NT2/D1 (cell line): ENCODE data around the gene ENTREP1.
"Not testable (repeated sequence)": the region's sequence is repeated elsewhere in the genome, so short reads cannot be mapped to it uniquely, and the experiment has no call there.

Experiments used
- DNase-seq: peaks from one replicate; pipeline ENCODE4 v3.0.0-alpha.2; 2011; ENCODE audit warnings: low read depth, low spot score
- H3K27me3 ChIP-seq: 2 replicates; pipeline ENCODE4 v1.6.0; 2011; ENCODE audit warnings: mild to moderate bottlenecking; ENCODE audit not compliant: insufficient read length, insufficient read depth
- H3K36me3 ChIP-seq: 2 replicates; pipeline ENCODE4 v1.6.1; 2011; ENCODE audit warnings: mild to moderate bottlenecking, low read length, mixed read lengths; ENCODE audit not compliant: insufficient read depth, insufficient read length
- H3K4me1 ChIP-seq: 2 replicates; pipeline ENCODE4 v1.5.1; 2011; ENCODE audit not compliant: insufficient read depth, insufficient read length
- H3K4me3 ChIP-seq: 2 replicates; pipeline ENCODE4 v1.5.1; 2011; ENCODE audit warnings: low read depth; ENCODE audit not compliant: insufficient read length
- H3K9ac ChIP-seq: 2 replicates; pipeline ENCODE4 v1.6.0; 2011; ENCODE audit warnings: low read depth; ENCODE audit not compliant: insufficient read length
- H3K9me3 ChIP-seq: 2 replicates; pipeline ENCODE4 v1.5.1; 2011; ENCODE audit warnings: mild to moderate bottlenecking, low read length; ENCODE audit not compliant: insufficient read depth
- SUZ12 ChIP-seq: IDR thresholded peaks from 2 replicates; pipeline ENCODE4 v1.6.1; 2011; ENCODE audit not compliant: insufficient read length, insufficient read depth; ENCODE audit errors: extremely low read depth
- YY1 ChIP-seq: IDR thresholded peaks from 2 replicates; pipeline ENCODE4 v1.6.1; 2011; ENCODE audit not compliant: insufficient read length, insufficient read depth
- ZNF274 ChIP-seq: IDR thresholded peaks from 2 replicates; pipeline ENCODE4 v1.6.1; 2011; ENCODE audit warnings: mild to moderate bottlenecking, low read depth, low read length

The ENTREP1 gene

DNA sequence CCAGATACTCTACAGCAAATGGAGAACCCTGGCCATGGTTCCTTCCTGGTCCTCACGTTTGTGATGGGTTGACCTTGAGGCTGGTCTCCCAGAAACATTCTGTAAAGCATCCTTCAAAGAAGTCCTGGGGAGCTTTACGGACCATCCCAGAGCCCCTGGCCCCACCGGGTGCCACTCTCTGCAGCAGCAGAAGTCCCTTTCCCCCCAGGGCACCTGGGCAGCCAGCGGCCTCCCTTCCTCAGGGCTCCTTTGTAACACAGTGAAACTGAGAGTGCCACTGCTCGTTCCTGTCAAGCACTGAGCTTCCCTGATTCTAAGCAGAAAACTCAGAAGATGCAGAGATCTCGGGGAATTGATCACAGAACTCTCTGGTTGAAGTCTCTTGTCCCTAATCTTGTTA lies 104.3 kb downstream of the ENTREP1 start:
- Histone ChIP-seq H3K27me3 (no peaks in the 10 kb centered on the region), H3K4me3 (no peak overlapping the region), H3K9me3 (peaks cover 14% of the 10 kb centered on the region; the same call in 1 of the 2 replicates), H3K9ac (no peak overlapping the region), H3K4me1 (peaks cover 7% of the 10 kb centered on the region), H3K36me3 (no peaks in the 10 kb centered on the region)
- TF ChIP-seq YY1 (no peak), SUZ12 (no peak), ZNF274 (no peak)
- no peak for DNase-seq

DNA sequence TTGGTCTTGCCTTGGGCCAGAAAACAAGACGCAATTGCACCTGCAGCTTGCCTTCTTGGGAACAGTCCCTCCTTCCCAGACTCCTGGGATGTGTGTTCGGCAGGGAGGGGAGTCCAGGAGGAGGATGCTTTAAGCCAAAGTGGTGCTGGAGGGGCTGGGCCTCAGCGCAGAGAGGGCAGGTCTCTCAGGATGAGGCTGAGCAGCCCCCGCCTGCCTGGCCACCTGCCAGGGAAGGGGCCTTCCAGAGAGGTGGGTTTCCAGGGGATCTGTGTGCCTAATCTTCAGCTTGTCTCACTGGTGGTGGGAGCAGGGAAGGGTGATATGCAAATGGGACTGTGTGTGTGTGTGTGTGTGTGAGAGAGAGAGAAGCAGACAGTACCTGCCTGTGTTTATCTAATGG lies 105.2 kb downstream of the ENTREP1 start:
- Histone ChIP-seq H3K4me1 (peaks cover 4% of the 10 kb centered on the region), H3K27me3 (no peaks in the 10 kb centered on the region), H3K4me3 (no peak overlapping the region), H3K9me3 (peaks cover 14% of the 10 kb centered on the region; the same call in 1 of the 2 replicates), H3K36me3 (no peaks in the 10 kb centered on the region), H3K9ac (no peak overlapping the region)
- DNase-seq, result no peak
- no peak for TF ChIP-seq ZNF274
- no peak for TF ChIP-seq SUZ12
- no peak for TF ChIP-seq YY1

DNA sequence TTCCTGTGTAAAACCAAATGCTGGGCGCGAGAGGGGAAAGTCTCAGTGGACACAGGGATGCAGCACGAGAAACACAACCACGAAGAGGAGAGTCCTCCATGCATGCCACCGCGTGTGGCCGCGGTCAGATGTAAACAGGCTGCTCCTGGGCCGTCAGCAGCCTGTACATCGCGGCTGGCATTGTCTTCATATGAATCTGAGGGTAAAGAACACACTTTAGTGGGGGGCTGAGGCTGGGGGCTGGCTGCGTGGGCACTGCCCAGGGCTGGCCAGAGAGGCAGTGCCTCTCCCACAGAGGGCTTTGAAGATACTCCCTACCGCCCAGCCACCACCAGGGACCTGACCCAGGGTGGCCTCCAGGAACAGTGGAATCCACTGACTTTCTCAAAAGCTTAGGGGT lies 106.2 kb downstream of the ENTREP1 start:
- DNase-seq, result no peak
- Histone ChIP-seq H3K4me3 (no peak overlapping the region), H3K9me3 (peaks cover 7% of the 10 kb centered on the region; the same call in 1 of the 2 replicates), H3K27me3 (no peaks in the 10 kb centered on the region), H3K4me1 (peaks cover 2% of the 10 kb centered on the region), H3K36me3 (no peaks in the 10 kb centered on the region), H3K9ac (no peak overlapping the region)
- no peak for TF ChIP-seq SUZ12
- no peak for TF ChIP-seq YY1
- TF ChIP-seq ZNF274, result no peak

DNA sequence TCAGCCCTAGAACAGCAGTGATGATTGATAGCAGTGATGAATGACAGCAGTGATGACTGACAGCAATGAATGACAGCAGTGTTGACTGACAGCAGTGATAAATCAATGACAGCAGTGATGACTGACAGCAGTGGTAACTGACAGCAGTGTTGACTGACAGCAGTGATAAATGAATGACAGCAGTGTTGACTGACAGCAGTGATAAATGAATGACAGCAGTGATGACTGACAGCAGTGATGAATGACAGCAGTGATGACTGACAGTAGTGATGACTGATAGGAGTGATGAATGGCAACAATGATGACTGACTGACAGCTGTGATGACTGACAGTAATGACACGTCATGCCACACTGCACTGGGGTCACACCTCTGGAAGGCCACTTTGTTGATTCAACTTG lies 106.8 kb downstream of the ENTREP1 start:
- Histone ChIP-seq H3K36me3 (no peaks in the 10 kb centered on the region), H3K9me3 (peaks cover 7% of the 10 kb centered on the region; the same call in 1 of the 2 replicates), H3K4me1 (peaks cover 2% of the 10 kb centered on the region), H3K4me3 (no peak overlapping the region), H3K27me3 (no peaks in the 10 kb centered on the region), H3K9ac (no peak overlapping the region)
- DNase-seq, result no peak
- TF ChIP-seq ZNF274, result no peak
- TF ChIP-seq YY1, result no peak
- no peak for TF ChIP-seq SUZ12

DNA sequence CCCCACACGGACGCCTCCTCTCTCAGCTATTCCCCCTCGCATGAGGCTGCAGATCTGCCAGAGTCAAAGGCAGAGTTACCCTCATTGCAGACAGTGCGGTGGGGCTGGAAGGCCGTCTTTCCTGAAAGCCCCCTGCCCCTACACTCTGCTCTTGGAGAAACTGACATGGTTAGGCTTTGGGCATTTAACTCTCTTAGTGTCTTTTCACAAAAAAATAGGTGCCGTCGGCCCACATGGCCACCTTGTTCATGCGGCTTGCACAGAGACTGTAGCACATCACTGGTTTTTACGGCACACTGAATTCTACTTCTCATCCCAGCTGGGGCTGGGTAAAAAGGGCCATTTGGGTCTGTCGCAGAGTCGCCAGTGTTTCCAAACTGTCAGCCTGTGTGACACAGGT lies 107.6 kb downstream of the ENTREP1 start:
- no peaks in the 10 kb centered on the region for H3K27me3 ChIP-seq
- no peak overlapping the region for H3K4me3 ChIP-seq
- H3K9ac ChIP-seq, result no peak overlapping the region
- peaks cover 7% of the 10 kb centered on the region; the same call in 1 of the 2 replicates for H3K9me3 ChIP-seq
- no peaks in the 10 kb centered on the region for H3K36me3 ChIP-seq
- TF ChIP-seq SUZ12 (no peak), ZNF274 (no peak), YY1 (no peak)
- DNase-seq, result no peak
- H3K4me1 ChIP-seq, result peaks cover 2% of the 10 kb centered on the region

GRCh38 chr9:69433392-69433791 lies 108.4 kb downstream of the ENTREP1 start:
- H3K9ac ChIP-seq, result no peak overlapping the region
- peaks cover under 1% of the 10 kb centered on the region; the same call in 1 of the 2 replicates for H3K9me3 ChIP-seq
- H3K36me3 ChIP-seq, result no peaks in the 10 kb centered on the region
- H3K4me3 ChIP-seq, result no peak overlapping the region
- H3K27me3 ChIP-seq, result no peaks in the 10 kb centered on the region
- DNase-seq, result no peak
- H3K4me1 ChIP-seq, result peaks cover 2% of the 10 kb centered on the region
- TF ChIP-seq ZNF274, result no peak
- no peak for TF ChIP-seq YY1
- no peak for TF ChIP-seq SUZ12

DNA sequence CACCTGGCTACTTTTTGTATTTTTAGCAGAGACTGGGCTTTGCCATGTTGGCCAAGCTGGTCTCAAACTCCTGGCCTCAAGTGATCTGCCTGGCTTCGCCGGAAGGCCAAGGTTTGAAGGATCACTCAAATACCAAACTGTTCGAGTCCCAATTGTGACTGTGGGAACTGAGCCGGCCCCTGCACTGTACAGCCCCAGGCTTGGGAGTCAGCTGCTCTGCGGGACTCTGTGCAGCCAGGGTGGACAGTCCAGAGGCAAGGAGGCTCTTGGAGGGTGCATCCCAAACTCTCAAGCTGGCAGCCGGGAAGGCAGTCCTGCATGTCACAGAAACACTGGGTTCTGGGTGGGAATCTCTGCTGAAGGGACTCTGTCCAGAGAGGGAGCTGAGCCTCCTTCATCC lies 109.0 kb downstream of the ENTREP1 start:
- Histone ChIP-seq H3K27me3 (no peaks in the 10 kb centered on the region), H3K4me3 (no peak overlapping the region), H3K4me1 (peaks cover 2% of the 10 kb centered on the region), H3K9ac (no peak overlapping the region), H3K9me3 (no peaks in the 10 kb centered on the region), H3K36me3 (no peaks in the 10 kb centered on the region)
- TF ChIP-seq SUZ12, result no peak
- TF ChIP-seq ZNF274, result no peak
- no peak for TF ChIP-seq YY1
- DNase-seq, result no peak

DNA sequence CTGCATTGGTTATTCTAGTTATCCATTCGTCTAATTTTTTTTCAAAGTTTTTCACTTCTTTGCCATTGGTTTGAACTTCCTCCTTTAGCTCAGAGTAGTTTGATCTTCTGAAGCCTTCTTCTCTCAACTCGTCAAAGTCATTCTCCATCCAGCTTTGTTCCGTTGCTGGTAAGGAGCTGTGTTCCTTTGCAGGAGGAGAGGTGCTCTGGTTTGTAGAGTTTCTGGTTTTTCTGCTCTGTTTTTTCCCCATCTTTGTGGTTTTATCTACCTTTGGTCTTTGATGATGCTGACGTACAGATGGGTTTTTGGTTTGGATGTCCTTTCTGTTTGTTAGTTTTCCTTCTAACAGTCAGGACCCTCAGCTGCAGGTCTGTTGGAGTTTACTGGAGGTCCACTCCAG lies 114.6 kb downstream of the ENTREP1 start:
- DNase-seq, H3K9ac ChIP-seq, H3K36me3 ChIP-seq, H3K4me1 ChIP-seq, H3K9me3 ChIP-seq, H3K27me3 ChIP-seq, H3K4me3 ChIP-seq: not testable (repeated sequence)

DNA sequence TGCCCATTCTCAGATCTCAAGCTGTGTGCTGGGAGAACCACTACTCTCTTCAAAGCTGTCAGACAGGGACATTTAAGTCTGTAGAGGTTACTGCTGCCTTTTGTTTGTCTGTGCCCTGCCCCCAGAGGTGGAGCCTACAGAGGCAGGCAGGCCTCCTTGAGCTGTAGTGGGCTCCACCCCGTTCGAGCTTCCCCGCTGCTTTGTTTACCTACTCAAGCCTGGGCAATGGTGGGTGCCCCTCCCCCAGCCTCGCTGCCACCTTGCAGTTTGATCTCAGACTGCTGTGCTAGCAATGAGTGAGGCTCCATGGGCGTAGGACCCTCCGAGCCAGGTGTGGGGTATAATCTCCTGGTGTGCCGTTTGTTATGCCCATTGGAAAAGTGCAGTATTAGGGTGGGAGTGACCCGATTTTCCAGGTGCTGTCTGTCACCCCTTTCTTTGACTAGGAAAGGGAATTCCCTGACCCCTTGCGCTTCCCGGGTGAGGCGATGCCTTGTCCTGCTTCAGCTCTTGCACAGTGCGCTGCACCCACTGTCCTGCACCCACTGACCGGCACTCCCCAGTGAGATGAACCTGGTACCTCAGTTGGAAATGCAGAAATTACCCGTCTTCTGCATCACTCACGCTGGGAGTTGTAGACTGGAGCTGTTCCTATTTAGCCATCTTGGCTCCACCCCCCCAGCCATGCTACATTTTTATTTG lies 115.4 kb downstream of the ENTREP1 start:
- not testable (repeated sequence) for H3K9me3 ChIP-seq, H3K4me3 ChIP-seq, H3K4me1 ChIP-seq, DNase-seq, H3K9ac ChIP-seq, H3K36me3 ChIP-seq, H3K27me3 ChIP-seq
